SK-MEL-5 (cell line): Measurements from ENCODE around the gene SSNA1. TPM values are rescaled to one million over a fixed set of nuclear protein-coding genes. Genes with fewer than 3 reads are reported as not detected.

Source experiments
- DNase-seq: peaks from one replicate; pipeline ENCODE4 v3.0.0-alpha.2; 2016; ENCODE audit warnings: low read depth, low spot score
- in situ Hi-C: cut with HindIII; loops from 2 replicates; pipeline ENCODE4 v1.10.0; 2016; ENCODE audit warnings: low sequenced_read_pairs, high pct_unique_total_duplicates, low pct_unique_long_range_greater_than_20kb
- total RNA-seq: library from RNA; depleted of rRNA; stranded (reverse); fragments of >200 nt; shearing (Covaris generic); gene quantifications from 2 replicates; pipeline ENCODE4 v1.2.3, GENCODE V29; 2014

The SSNA1 gene
- total RNA-seq, 1 experiment from 2014 or later = 59.2 TPM

- DNase-seq = no peak
- in situ Hi-C loops = no loop called here
These were observed 13.0 kb upstream of the SSNA1 start for GRCh38 chr9:137175345-137175961.

GRCh38 chr9:137176302-137177182, 11.9 kb upstream of the SSNA1 start:
- DNase-seq = peak; percentile 78
- in situ Hi-C loops = no loop called here

GRCh38 chr9:137178201-137178938, 10.1 kb upstream of the SSNA1 start:
- in situ Hi-C loops = no loop called here

GRCh38 chr9:137178939-137179630, 9.4 kb upstream of the SSNA1 start:
- DNase-seq = no peak
- in situ Hi-C loops = no loop called here

More at GRCh38 chr9:137178201-137178938, 10.1 kb upstream of the SSNA1 start:
- DNase-seq = no peak

GRCh38 chr9:137179761-137180160, 8.7 kb upstream of the SSNA1 start:
- DNase-seq = no peak
- in situ Hi-C loops = no loop called here

- in situ Hi-C loops = no loop called here
- no peak for DNase-seq
These were observed 8.0 kb upstream of the SSNA1 start for GRCh38 chr9:137180491-137180890.

- DNase-seq = no peak
- in situ Hi-C loops = no loop called here
These were observed 6.8 kb upstream of the SSNA1 start for GRCh38 chr9:137181680-137182079.

GRCh38 chr9:137182836-137183235, 5.6 kb upstream of the SSNA1 start:
- no peak for DNase-seq
- in situ Hi-C loops = no loop called here

GRCh38 chr9:137183980-137184595, 4.4 kb upstream of the SSNA1 start:
- in situ Hi-C loops = no loop called here
- no peak for DNase-seq

GRCh38 chr9:137184881-137185660, 3.4 kb upstream of the SSNA1 start:
- in situ Hi-C loops = no loop called here
- DNase-seq = no peak

- in situ Hi-C loops = no loop called here
- no peak for DNase-seq
These were observed 2.6 kb upstream of the SSNA1 start for GRCh38 chr9:137185921-137186320.

GRCh38 chr9:137186385-137186784, 2.1 kb upstream of the SSNA1 start:
- DNase-seq = no peak
- in situ Hi-C loops = no loop called here

- no peak for DNase-seq
- in situ Hi-C loops = no loop called here
These were observed 1.1 kb upstream of the SSNA1 start for GRCh38 chr9:137187386-137187785.

- no peak for DNase-seq
- in situ Hi-C loops = no loop called here
These were observed 388 bp upstream of the SSNA1 start for GRCh38 chr9:137188086-137188489.

GRCh38 chr9:137189297-137190295, 1.1 kb downstream of the SSNA1 start:
- DNase-seq = no peak
- in situ Hi-C loops = no loop called here
